RWPE2 (cell line): ENCODE results near the gene CCDC97.

Source experiments
- ATAC-seq: fragments of 200-7000 bp; cut with Tn5 transposase; 3 replicates; pipeline ENCODE4 v1.9.1; 2021; ENCODE audit warnings: low read depth
- DNase-seq: peaks from one replicate; pipeline ENCODE4 v3.0.0-alpha.2; 2020; ENCODE audit warnings: low spot score
- H3K27ac ChIP-seq: fragments of 450-650 bp; 2 replicates; pipeline ENCODE4 v1.5.1; 2017; ENCODE audit warnings: mild to moderate bottlenecking; ENCODE audit not compliant: poor library complexity, severe bottlenecking
- H3K27me3 ChIP-seq: fragments of 250-450 bp; sonication (Bioruptor Pico); 2 replicates; pipeline ENCODE4 v1.5.1; 2021; ENCODE audit warnings: mild to moderate bottlenecking, moderate library complexity; ENCODE audit not compliant: insufficient read depth, poor library complexity, severe bottlenecking
- H3K36me3 ChIP-seq: fragments of 250-450 bp; sonication (Bioruptor Pico); 2 replicates; pipeline ENCODE4 v1.5.1; 2020; ENCODE audit warnings: low read depth, mild to moderate bottlenecking, moderate library complexity
- H3K4me1 ChIP-seq: fragments of 250-450 bp; sonication (Bioruptor Pico); 2 replicates; pipeline ENCODE4 v1.5.1; 2021; ENCODE audit warnings: mild to moderate bottlenecking, moderate library complexity; ENCODE audit not compliant: insufficient read depth, poor library complexity, severe bottlenecking
- H3K4me3 ChIP-seq: fragments of 250-450 bp; sonication (Bioruptor Pico); 2 replicates; pipeline ENCODE4 v1.5.1; 2021; ENCODE audit warnings: mild to moderate bottlenecking, moderate library complexity; ENCODE audit not compliant: severe bottlenecking
- H3K9me3 ChIP-seq: fragments of 250-450 bp; sonication (Bioruptor Pico); 2 replicates; pipeline ENCODE4 v1.5.1; 2021; ENCODE audit warnings: mild to moderate bottlenecking, moderate library complexity; ENCODE audit not compliant: severe bottlenecking
- TF ChIP-seq, protein P1 (sequence below): fragments of 450-650 bp; IDR thresholded peaks from one replicate; pipeline ENCODE4 v1.5.1; 2017; ENCODE audit warnings: mild to moderate bottlenecking, moderate library complexity; ENCODE audit not compliant: poor library complexity, severe bottlenecking

The CCDC97 gene

GRCh38 chr19:41299046-41299754 is 10.8 kb upstream of the CCDC97 start:
- H3K27me3 ChIP-seq = no peaks in the 10 kb centered on the region
- no peak for ATAC-seq
- no peaks in the 10 kb centered on the region for H3K4me1 ChIP-seq
- peaks cover 97% of the 10 kb centered on the region for H3K36me3 ChIP-seq
- no peaks in the 10 kb centered on the region for H3K9me3 ChIP-seq
- no peak overlapping the region for H3K4me3 ChIP-seq
- TF ChIP-seq, protein P1, sequence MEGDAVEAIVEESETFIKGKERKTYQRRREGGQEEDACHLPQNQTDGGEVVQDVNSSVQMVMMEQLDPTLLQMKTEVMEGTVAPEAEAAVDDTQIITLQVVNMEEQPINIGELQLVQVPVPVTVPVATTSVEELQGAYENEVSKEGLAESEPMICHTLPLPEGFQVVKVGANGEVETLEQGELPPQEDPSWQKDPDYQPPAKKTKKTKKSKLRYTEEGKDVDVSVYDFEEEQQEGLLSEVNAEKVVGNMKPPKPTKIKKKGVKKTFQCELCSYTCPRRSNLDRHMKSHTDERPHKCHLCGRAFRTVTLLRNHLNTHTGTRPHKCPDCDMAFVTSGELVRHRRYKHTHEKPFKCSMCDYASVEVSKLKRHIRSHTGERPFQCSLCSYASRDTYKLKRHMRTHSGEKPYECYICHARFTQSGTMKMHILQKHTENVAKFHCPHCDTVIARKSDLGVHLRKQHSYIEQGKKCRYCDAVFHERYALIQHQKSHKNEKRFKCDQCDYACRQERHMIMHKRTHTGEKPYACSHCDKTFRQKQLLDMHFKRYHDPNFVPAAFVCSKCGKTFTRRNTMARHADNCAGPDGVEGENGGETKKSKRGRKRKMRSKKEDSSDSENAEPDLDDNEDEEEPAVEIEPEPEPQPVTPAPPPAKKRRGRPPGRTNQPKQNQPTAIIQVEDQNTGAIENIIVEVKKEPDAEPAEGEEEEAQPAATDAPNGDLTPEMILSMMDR = no peak
- DNase-seq = no peak
- H3K27ac ChIP-seq = no peak overlapping the region

DNA sequence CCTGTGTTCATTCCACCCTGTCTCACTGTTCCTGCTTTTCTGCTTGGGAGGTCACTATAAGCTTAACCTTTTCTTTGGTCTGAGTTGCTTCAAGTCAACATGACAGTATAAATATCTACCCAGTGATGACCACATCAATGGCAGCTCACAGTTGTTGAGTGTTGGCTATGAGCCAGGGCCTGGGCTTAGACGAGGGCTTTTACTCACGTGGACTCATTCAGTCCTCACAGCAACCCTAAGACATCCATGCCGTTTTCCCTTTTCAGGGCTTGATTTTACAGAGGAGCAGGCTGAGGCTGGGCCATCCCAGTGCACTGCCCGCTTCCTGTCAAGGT is 10.2 kb upstream of the CCDC97 start:
- TF ChIP-seq, protein P1 = no peak
- Histone ChIP-seq H3K4me3 (no peak overlapping the region), H3K27ac (no peak overlapping the region), H3K4me1 (no peaks in the 10 kb centered on the region), H3K27me3 (no peaks in the 10 kb centered on the region), H3K36me3 (peaks cover 97% of the 10 kb centered on the region), H3K9me3 (no peaks in the 10 kb centered on the region)
- ATAC-seq (no peak; the same call in 2 of the 3 replicates), DNase-seq (no peak)

GRCh38 chr19:41300555-41300954 is 9.4 kb upstream of the CCDC97 start:
- Histone ChIP-seq H3K27ac (no peak overlapping the region), H3K9me3 (no peaks in the 10 kb centered on the region), H3K36me3 (peaks cover 96% of the 10 kb centered on the region), H3K4me1 (no peaks in the 10 kb centered on the region), H3K27me3 (no peaks in the 10 kb centered on the region), H3K4me3 (no peak overlapping the region)
- DNase-seq (no peak), ATAC-seq (no peak)
- TF ChIP-seq, protein P1 = no peak

DNA sequence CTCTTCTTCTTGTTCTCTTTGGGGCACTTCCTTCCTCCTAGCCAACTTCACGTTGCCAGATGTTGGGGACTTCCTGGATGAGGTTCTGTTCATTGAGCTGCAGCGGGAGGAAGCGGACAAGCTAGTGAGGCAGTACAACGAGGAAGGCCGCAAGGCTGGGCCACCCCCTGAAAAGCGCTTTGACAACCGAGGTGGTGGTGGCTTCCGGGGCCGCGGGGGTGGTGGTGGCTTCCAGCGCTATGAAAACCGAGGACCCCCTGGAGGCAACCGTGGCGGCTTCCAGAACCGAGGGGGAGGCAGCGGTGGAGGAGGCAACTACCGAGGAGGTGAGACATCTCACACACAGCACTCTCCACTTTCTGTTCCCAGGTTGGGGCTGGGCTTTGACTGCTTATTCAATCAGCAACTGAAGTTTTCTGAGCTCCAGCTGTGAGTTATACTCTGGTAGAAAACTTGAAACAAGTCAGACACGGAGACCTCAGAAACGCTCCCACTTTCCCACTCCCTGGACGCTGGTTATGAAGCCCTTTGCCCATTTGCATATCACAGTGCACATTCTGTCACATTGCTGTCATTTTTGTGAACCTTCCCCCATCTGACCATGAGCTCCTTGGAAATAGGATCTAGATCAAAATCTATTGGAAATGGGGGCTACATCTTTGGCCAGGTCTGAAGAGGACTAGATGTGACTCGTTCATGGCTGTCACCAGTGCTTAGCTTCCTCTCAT is 7.2 kb upstream of the CCDC97 start:
- Histone ChIP-seq H3K27me3 (no peaks in the 10 kb centered on the region), H3K4me1 (no peaks in the 10 kb centered on the region), H3K36me3 (peaks cover 90% of the 10 kb centered on the region), H3K9me3 (no peaks in the 10 kb centered on the region), H3K27ac (no peak overlapping the region), H3K4me3 (no peak overlapping the region)
- DNase-seq (no peak), ATAC-seq (no peak)
- TF ChIP-seq, protein P1 = no peak

GRCh38 chr19:41303954-41304353 is 6.0 kb upstream of the CCDC97 start:
- Histone ChIP-seq H3K36me3 (peaks cover 79% of the 10 kb centered on the region), H3K9me3 (no peaks in the 10 kb centered on the region), H3K27me3 (no peaks in the 10 kb centered on the region), H3K4me1 (peaks cover 4% of the 10 kb centered on the region), H3K4me3 (no peak overlapping the region), H3K27ac (no peak overlapping the region)
- TF ChIP-seq, protein P1 = no peak
- DNase-seq = no peak
- no peak for ATAC-seq
